Activated T-cell treated with anti-CD3 and anti-CD28 coated beads, Interleukin-2, amount 50 U/mL, for 24 hours (primary cell): Measurements from ENCODE around the gene AIG1.
"Not testable (repeated sequence)": the region's sequence is repeated elsewhere in the genome, so short reads cannot be mapped to it uniquely, and the experiment has no call there.

Experiments used
- DNase-seq: peaks from one replicate; pipeline ENCODE4 v3.0.0-alpha.2; 2020
- H3K27ac Mint-ChIP-seq: 2 replicates; pipeline ENCODE4 v1.8.0; 2020; ENCODE audit warnings: mild to moderate bottlenecking, mixed read lengths
- H3K27me3 Mint-ChIP-seq: 2 replicates; pipeline ENCODE4 v1.8.0; 2020; ENCODE audit warnings: mixed read lengths
- H3K36me3 Mint-ChIP-seq: 2 replicates; pipeline ENCODE4 v1.8.0; 2020; ENCODE audit warnings: low read depth, mixed read lengths
- H3K4me1 Mint-ChIP-seq: 2 replicates; pipeline ENCODE4 v1.8.0; 2020; ENCODE audit warnings: low read depth, mixed read lengths
- H3K4me3 Mint-ChIP-seq: 2 replicates; pipeline ENCODE4 v1.8.0; 2020; ENCODE audit warnings: mild to moderate bottlenecking, moderate library complexity, mixed read lengths
- H3K9me3 Mint-ChIP-seq: 2 replicates; pipeline ENCODE4 v1.8.0; 2020; ENCODE audit warnings: mixed read lengths

Gene AIG1

GRCh38 chr6:143234734-143235133 is 174.0 kb downstream of the AIG1 start:
- H3K4me1 Mint-ChIP-seq = no peaks in the 10 kb centered on the region
- no peaks in the 10 kb centered on the region for H3K27me3 Mint-ChIP-seq
- H3K9me3 Mint-ChIP-seq = no peaks in the 10 kb centered on the region
- H3K36me3 Mint-ChIP-seq = no peaks in the 10 kb centered on the region
- no peak for DNase-seq
- H3K27ac Mint-ChIP-seq = no peak overlapping the region
- H3K4me3 Mint-ChIP-seq = no peak overlapping the region

DNA sequence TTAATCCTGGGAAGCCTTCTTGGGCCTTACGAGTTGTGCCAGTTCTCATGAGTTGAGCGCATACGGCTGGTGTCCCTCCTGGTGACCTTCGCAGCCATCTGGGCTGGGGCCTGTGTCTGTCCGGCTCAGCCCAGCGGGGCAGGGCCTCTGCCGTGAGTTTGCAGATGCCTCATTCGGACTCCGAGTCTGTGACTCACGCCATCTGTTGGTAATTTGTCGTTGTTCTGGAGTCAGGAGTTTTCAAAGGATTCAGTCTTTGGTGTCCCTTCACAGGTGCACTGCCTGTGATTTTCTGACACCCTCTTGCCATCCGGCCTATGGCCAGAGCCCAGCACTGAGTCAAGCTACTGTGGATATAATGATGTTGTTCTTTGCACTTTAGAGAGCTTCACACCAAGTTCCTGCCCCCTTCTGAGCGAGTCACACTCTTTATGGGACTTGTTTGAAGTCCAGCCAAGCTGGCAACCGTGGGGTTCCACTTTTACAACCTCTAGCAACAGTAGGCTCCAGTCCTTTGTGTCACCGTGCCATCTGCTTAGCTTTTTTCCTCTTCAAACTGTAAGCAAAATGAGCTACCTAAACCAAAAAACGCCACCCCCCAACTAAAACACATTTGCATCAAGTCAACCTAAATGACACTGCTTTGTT is 175.6 kb downstream of the AIG1 start:
- H3K9me3 Mint-ChIP-seq = no peaks in the 10 kb centered on the region
- H3K4me3 Mint-ChIP-seq = no peak overlapping the region
- H3K27ac Mint-ChIP-seq = no peak overlapping the region
- H3K36me3 Mint-ChIP-seq = no peaks in the 10 kb centered on the region
- no peaks in the 10 kb centered on the region for H3K4me1 Mint-ChIP-seq
- DNase-seq = no peak
- no peaks in the 10 kb centered on the region for H3K27me3 Mint-ChIP-seq

DNA sequence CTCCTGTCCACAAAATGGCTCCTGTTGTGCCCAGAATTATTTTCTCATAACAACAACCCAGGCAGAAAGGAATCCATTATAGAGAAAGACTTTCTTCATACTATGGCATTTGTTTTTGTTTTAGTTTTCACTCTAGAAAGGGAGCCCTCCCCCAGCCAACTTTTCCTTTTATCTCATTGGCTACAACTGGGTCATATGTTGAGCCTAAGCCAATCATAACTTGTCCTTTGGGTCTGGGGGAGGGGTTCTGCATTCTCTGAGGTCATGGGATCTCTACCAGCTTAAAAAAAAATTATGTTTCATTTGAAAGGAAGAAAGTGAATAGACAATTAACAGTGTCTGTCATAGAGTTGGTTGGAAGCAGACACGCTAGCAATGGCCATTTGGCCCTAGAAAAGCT is 177.6 kb downstream of the AIG1 start:
- no peak for DNase-seq
- Mint-ChIP-seq H3K27me3 (no peaks in the 10 kb centered on the region), H3K9me3 (no peaks in the 10 kb centered on the region), H3K27ac (no peak overlapping the region), H3K4me1 (no peaks in the 10 kb centered on the region), H3K36me3 (no peaks in the 10 kb centered on the region), H3K4me3 (no peak overlapping the region)

DNA sequence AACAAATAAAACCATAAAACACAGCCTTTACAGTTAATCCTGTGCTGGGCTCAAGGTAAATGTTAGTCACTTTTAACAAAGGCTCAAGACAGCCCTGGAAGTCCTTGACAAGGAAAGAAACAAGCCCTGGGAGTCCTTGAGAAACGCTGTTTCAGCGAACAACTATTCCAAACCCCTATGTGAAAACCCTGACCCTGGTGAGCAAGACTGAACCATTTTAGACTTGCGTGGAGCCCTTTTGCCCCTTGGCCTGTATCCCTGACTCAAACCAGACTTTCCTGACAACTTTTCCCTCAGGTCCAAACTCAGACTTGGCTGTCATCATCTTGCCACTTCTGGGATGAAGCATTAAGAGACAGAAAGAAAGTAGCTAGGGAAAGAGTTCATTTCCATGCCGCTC is 180.4 kb downstream of the AIG1 start:
- no peak for DNase-seq
- Mint-ChIP-seq H3K27me3 (no peaks in the 10 kb centered on the region), H3K4me3 (no peak overlapping the region), H3K9me3 (peaks cover 3% of the 10 kb centered on the region), H3K4me1 (no peaks in the 10 kb centered on the region), H3K36me3 (no peaks in the 10 kb centered on the region), H3K27ac (no peak overlapping the region)

- no peak overlapping the region for H3K27ac Mint-ChIP-seq
- H3K36me3 Mint-ChIP-seq = no peaks in the 10 kb centered on the region
- no peaks in the 10 kb centered on the region for H3K27me3 Mint-ChIP-seq
- H3K9me3 Mint-ChIP-seq = peaks cover 7% of the 10 kb centered on the region
- DNase-seq = no peak
- peaks cover 1% of the 10 kb centered on the region for H3K4me1 Mint-ChIP-seq
- H3K4me3 Mint-ChIP-seq = no peak overlapping the region
Observed at GRCh38 chr6:143241911-143242310, 181.2 kb downstream of the AIG1 start.

DNA sequence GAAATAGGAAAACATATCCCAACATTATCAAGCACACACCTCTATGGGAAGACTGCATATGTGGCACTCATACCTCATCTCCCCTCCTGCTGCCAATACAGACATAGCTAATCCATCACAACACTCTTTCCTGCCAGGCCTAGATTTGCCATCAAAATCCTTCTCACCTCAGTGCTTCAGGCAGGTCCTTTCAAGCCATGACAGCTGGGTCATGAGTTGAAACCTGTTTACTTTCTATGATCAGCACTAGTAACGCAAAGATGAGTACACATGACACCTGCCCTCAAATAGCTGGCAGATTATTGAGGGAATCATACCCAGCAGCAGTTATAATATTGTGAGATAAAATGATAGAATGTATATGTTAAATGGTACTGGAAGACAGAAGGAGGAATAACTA is 183.1 kb downstream of the AIG1 start:
- H3K4me3 Mint-ChIP-seq = no peak overlapping the region
- H3K36me3 Mint-ChIP-seq = no peaks in the 10 kb centered on the region
- peaks cover 11% of the 10 kb centered on the region for H3K4me1 Mint-ChIP-seq
- H3K27me3 Mint-ChIP-seq = no peaks in the 10 kb centered on the region
- peaks cover 7% of the 10 kb centered on the region for H3K9me3 Mint-ChIP-seq
- DNase-seq = no peak
- H3K27ac Mint-ChIP-seq = no peak overlapping the region

DNA sequence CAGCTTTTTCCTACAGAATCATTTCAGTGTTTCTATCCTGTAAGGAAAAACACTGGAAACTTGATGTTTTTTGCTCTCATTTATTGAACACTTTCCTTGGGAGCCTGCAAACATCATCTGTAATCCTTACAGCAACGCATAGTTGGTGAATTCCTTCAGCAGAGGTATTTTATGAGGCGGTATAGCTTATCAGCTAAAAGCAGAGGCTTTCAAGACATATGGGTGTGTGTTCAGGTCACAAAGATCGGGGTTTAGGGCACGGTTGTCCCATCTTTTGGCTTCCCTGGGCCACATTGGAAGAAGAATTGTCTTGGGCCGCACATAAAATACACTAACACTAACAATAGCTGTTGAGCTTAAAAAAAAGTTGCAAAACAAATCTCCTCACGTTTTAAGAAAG is 185.0 kb downstream of the AIG1 start:
- no peaks in the 10 kb centered on the region for H3K36me3 Mint-ChIP-seq
- peaks cover 7% of the 10 kb centered on the region for H3K9me3 Mint-ChIP-seq
- H3K27me3 Mint-ChIP-seq = no peaks in the 10 kb centered on the region
- peaks cover 11% of the 10 kb centered on the region for H3K4me1 Mint-ChIP-seq
- DNase-seq = no peak
- H3K4me3 Mint-ChIP-seq = no peak overlapping the region
- no peak overlapping the region for H3K27ac Mint-ChIP-seq

DNA sequence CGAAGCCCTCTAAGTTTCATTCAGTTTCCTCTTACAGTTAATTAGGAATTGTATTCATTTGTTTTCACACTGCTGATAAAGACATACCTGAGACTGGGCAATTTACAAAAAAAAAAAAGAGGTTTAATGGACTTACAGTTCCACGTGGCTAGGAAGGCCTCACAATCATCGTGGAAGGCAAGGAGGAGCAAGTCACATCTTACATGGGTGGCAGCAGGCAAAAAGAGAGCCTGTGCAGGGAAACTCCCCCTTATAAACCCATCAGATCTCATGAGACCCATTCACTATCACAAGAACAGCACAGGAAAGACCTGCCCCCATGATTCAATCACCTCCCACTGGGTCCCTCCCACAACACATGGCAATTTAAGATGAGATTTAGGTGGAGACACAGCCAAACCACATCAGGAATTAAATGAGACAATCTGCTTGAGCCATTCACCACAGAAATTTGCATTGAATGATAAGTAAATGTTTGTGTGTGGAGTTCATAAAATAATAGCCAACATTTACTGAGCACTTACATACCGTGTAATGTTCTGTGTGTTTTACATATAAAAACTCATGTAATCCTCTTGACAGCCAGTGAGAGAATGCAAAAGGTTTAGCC is 185.6 kb downstream of the AIG1 start:
- H3K27me3 Mint-ChIP-seq, H3K27ac Mint-ChIP-seq, H3K4me3 Mint-ChIP-seq, H3K9me3 Mint-ChIP-seq, DNase-seq, H3K36me3 Mint-ChIP-seq: not testable (repeated sequence)
- H3K4me1 Mint-ChIP-seq = peaks cover 11% of the 10 kb centered on the region

DNA sequence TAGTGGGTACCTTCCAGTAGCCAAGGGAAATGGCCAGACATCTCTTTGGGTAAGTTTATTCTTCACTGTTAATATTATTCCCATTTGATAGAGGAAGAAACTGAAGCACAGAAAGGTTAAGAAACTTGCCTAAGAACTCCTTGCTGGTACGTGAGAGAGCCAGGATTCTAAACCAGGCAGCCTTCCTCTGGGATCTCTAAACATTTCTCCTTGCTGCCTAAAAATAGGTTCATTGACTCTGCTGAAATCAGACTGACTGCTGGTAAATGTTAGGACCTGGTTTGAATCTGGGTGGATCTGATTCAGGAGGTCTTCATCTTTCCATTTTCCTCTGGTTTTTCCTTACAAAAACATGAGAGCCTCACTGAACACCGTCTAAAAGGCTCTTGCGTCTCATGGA is 186.9 kb downstream of the AIG1 start:
- Mint-ChIP-seq H3K27me3 (no peaks in the 10 kb centered on the region), H3K36me3 (no peaks in the 10 kb centered on the region), H3K9me3 (peaks cover 7% of the 10 kb centered on the region), H3K4me1 (peaks cover 11% of the 10 kb centered on the region), H3K27ac (no peak overlapping the region), H3K4me3 (no peak overlapping the region)
- DNase-seq = no peak

DNA sequence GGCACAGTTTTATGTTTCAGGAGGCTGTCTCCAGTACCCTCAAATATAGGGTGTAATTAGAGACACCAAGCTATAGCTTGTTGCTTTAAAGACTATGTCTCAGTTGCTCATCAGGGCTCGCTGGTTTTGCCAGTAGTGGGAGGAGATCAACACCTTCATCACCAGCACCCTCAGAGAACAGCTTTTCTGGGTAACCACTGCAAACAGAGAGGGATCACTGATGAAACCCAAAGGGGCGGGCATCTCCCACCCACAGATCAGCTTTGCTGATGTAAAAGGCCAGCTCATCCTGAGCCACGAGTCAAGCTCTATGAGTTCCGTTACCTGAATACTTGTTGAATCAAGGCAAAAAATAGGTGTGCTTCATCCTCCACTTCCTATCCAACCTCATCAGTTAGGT is 187.7 kb downstream of the AIG1 start:
- DNase-seq = peak; percentile 35

GRCh38 chr6:143251288-143251687 is 190.6 kb downstream of the AIG1 start:
- H3K4me3 Mint-ChIP-seq = no peak overlapping the region
- no peak overlapping the region for H3K27ac Mint-ChIP-seq
- H3K9me3 Mint-ChIP-seq = peaks cover 3% of the 10 kb centered on the region
- no peak for DNase-seq
- no peaks in the 10 kb centered on the region for H3K36me3 Mint-ChIP-seq
- H3K4me1 Mint-ChIP-seq = peaks cover 11% of the 10 kb centered on the region
- H3K27me3 Mint-ChIP-seq = no peaks in the 10 kb centered on the region

More for the DNA sequence above, 187.7 kb downstream of the AIG1 start:
- H3K36me3 Mint-ChIP-seq = no peaks in the 10 kb centered on the region
- H3K4me3 Mint-ChIP-seq = no peak overlapping the region
- peaks cover 11% of the 10 kb centered on the region for H3K4me1 Mint-ChIP-seq
- H3K27me3 Mint-ChIP-seq = no peaks in the 10 kb centered on the region
- H3K27ac Mint-ChIP-seq = no peak overlapping the region
- H3K9me3 Mint-ChIP-seq = peaks cover 7% of the 10 kb centered on the region

DNA sequence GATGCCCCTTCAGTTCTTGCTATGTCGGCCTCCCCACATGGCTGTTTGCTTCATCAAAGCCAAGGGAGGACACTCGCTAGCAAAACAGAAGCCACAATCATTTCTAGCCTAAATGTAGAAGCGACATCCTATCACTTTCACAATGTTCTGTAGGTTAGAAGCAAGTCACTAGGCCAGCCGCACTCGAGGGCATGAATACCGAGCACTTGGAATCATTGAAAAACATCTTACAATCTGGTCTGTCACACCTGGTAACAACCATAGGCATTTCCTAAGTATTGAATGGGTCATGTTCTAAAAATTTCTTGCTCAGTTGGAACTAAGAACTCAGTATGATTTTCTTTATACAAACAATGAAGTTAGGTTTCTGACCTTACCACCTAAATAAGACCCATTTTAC is 192.3 kb downstream of the AIG1 start:
- peaks cover 8% of the 10 kb centered on the region for H3K4me1 Mint-ChIP-seq
- H3K36me3 Mint-ChIP-seq = no peaks in the 10 kb centered on the region
- DNase-seq = no peak
- no peaks in the 10 kb centered on the region for H3K9me3 Mint-ChIP-seq
- H3K27me3 Mint-ChIP-seq = no peaks in the 10 kb centered on the region
- no peak overlapping the region for H3K27ac Mint-ChIP-seq
- H3K4me3 Mint-ChIP-seq = no peak overlapping the region

GRCh38 chr6:143253586-143253985 is 192.9 kb downstream of the AIG1 start:
- no peak overlapping the region for H3K27ac Mint-ChIP-seq
- H3K9me3 Mint-ChIP-seq = no peaks in the 10 kb centered on the region
- H3K36me3 Mint-ChIP-seq = no peaks in the 10 kb centered on the region
- DNase-seq = no peak
- H3K4me1 Mint-ChIP-seq = peaks cover 2% of the 10 kb centered on the region
- H3K4me3 Mint-ChIP-seq = no peak overlapping the region
- H3K27me3 Mint-ChIP-seq = no peaks in the 10 kb centered on the region

GRCh38 chr6:143258945-143259344 is 198.3 kb downstream of the AIG1 start:
- Mint-ChIP-seq H3K36me3 (no peaks in the 10 kb centered on the region), H3K4me1 (no peaks in the 10 kb centered on the region), H3K27ac (no peak overlapping the region), H3K4me3 (no peak overlapping the region), H3K27me3 (no peaks in the 10 kb centered on the region), H3K9me3 (no peaks in the 10 kb centered on the region)
- no peak for DNase-seq

DNA sequence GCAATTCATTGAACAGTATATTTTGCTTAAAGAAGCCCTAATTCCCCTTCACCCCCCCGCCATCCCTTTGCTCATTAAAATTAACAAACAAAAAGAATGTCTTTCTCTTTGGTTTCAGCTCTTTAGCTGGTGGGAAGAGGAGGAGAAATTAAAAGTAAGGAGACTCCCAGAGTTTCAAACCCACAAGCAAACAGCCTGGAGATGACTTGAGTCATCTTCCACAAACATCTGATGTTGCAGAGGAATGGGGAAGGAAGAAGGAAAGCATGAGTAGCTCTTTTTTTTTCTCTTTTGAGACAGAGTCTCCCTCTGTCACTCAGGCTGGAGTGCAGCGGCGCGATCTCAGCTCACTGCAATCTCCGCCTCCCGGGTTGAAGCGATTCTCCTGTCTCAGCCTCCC is 200.2 kb downstream of the AIG1 start:
- no peaks in the 10 kb centered on the region for H3K27me3 Mint-ChIP-seq
- H3K27ac Mint-ChIP-seq = no peak overlapping the region
- H3K4me1 Mint-ChIP-seq = no peaks in the 10 kb centered on the region
- no peaks in the 10 kb centered on the region for H3K9me3 Mint-ChIP-seq
- no peak overlapping the region for H3K4me3 Mint-ChIP-seq
- DNase-seq = no peak
- no peaks in the 10 kb centered on the region for H3K36me3 Mint-ChIP-seq
